SU-DHL-6 (cell line): Measurements from ENCODE around the gene TIE1.

Experiments
- H2AFZ ChIP-seq: fragments of 200-600 bp; sonication (generic); 2 replicates; pipeline ENCODE4 v1.6.1; 2014; ENCODE audit warnings: low read depth, mild to moderate bottlenecking, moderate library complexity, mixed read lengths, antibody characterized with exemption, low read length; ENCODE audit not compliant: severe bottlenecking
- H3F3A ChIP-seq: fragments of 200-600 bp; shearing (Covaris generic); 2 replicates; pipeline ENCODE4 v1.6.0; 2016; ENCODE audit warnings: antibody characterized with exemption, mild to moderate bottlenecking; ENCODE audit not compliant: insufficient read depth
- H3K27ac ChIP-seq: fragments of 200-600 bp; sonication (generic); 2 replicates; pipeline ENCODE4 v1.5.1; 2016; ENCODE audit warnings: low read depth, mild to moderate bottlenecking, low read length, moderate library complexity, mixed read lengths
- H3K27me3 ChIP-seq: fragments of 200-600 bp; sonication (generic), shearing (Covaris generic); 2 replicates; pipeline ENCODE4 v1.6.0; 2014; ENCODE audit warnings: mild to moderate bottlenecking, low read length
- H3K36me3 ChIP-seq: fragments of 200-600 bp; sonication (generic); 2 replicates; pipeline ENCODE4 v1.6.1; 2014; ENCODE audit warnings: mild to moderate bottlenecking, low read length, mixed read lengths
- H3K4me2 ChIP-seq: fragments of 300-600, 200-600 bp; shearing (Covaris generic), sonication (generic); 2 replicates; pipeline ENCODE4 v1.6.0; 2014; ENCODE audit warnings: low read length, low read depth, mild to moderate bottlenecking; ENCODE audit not compliant: poor library complexity, severe bottlenecking
- H3K4me3 ChIP-seq: fragments of 200-600 bp; sonication (generic); 2 replicates; pipeline ENCODE4 v1.5.1; 2014; ENCODE audit warnings: antibody characterized with exemption, low read length, mild to moderate bottlenecking, mixed read lengths; ENCODE audit not compliant: insufficient read depth, poor library complexity, severe bottlenecking
- H3K79me2 ChIP-seq: fragments of 200-600 bp; sonication (generic); 2 replicates; pipeline ENCODE4 v1.6.1; 2014; ENCODE audit warnings: mild to moderate bottlenecking, low read length, moderate library complexity; ENCODE audit not compliant: insufficient read depth
- H3K9ac ChIP-seq: fragments of 200-600 bp; sonication (generic); 2 replicates; pipeline ENCODE4 v1.7.0; 2014; ENCODE audit warnings: mild to moderate bottlenecking, low read length
- H3K9me2 ChIP-seq: fragments of 200-600 bp; sonication (generic); replicated peaks from 2 replicates; pipeline ENCODE4 v1.6.1; 2014; ENCODE audit warnings: low read length; ENCODE audit not compliant: insufficient read depth
- H3K9me3 ChIP-seq: fragments of 200-600 bp; sonication (generic); 2 replicates; pipeline ENCODE4 v1.6.1; 2014; ENCODE audit warnings: low read length, mixed read lengths; ENCODE audit not compliant: insufficient read depth
- H4K20me1 ChIP-seq: fragments of 200-600 bp; sonication (generic); 2 replicates; pipeline ENCODE4 v1.6.1; 2014; ENCODE audit warnings: low read depth, mild to moderate bottlenecking, antibody characterized with exemption, low read length, moderate library complexity, mixed read lengths
- CTCF ChIP-seq: fragments of 200-600 bp; sonication (generic); IDR thresholded peaks from one replicate; pipeline ENCODE4 v1.5.1; 2017; ENCODE audit warnings: antibody characterized with exemption, mild to moderate bottlenecking, low read length, moderate library complexity; ENCODE audit not compliant: insufficient read depth, poor library complexity, severe bottlenecking
- EZH2phosphoT487 ChIP-seq: fragments of 200-600 bp; sonication (generic), shearing (Covaris generic); conservative IDR thresholded peaks from 2 replicates; pipeline ENCODE4 v1.6.1; 2018; ENCODE audit warnings: mild to moderate bottlenecking, antibody characterized with exemption, low read length, moderate library complexity, mixed read lengths

TIE1 gene

GRCh38 chr1:43293896-43294760 is 6.7 kb upstream of the TIE1 start:
- H4K20me1 ChIP-seq = no peaks in the 10 kb centered on the region
- H2AFZ ChIP-seq = no peak overlapping the region
- H3F3A ChIP-seq = no peaks in the 10 kb centered on the region
- no peaks in the 10 kb centered on the region for H3K27me3 ChIP-seq
- no peak overlapping the region for H3K27ac ChIP-seq
- H3K9me3 ChIP-seq = no peaks in the 10 kb centered on the region
- no peaks in the 10 kb centered on the region for H3K36me3 ChIP-seq
- no peaks in the 10 kb centered on the region for H3K9me2 ChIP-seq
- TF ChIP-seq EZH2phosphoT487 (no peak), CTCF (no peak)
- no peaks in the 10 kb centered on the region for H3K79me2 ChIP-seq
- no peak overlapping the region for H3K9ac ChIP-seq
- H3K4me2 ChIP-seq = no peak overlapping the region
- no peak overlapping the region for H3K4me3 ChIP-seq

- H3K4me2 ChIP-seq = no peak overlapping the region
- TF ChIP-seq CTCF (no peak), EZH2phosphoT487 (no peak)
- H4K20me1 ChIP-seq = no peaks in the 10 kb centered on the region
- H3K9me3 ChIP-seq = no peaks in the 10 kb centered on the region
- H3K79me2 ChIP-seq = no peaks in the 10 kb centered on the region
- no peak overlapping the region for H3K4me3 ChIP-seq
- no peaks in the 10 kb centered on the region for H3K9me2 ChIP-seq
- no peak overlapping the region for H3K9ac ChIP-seq
- no peaks in the 10 kb centered on the region for H3K27me3 ChIP-seq
- H3K27ac ChIP-seq = no peak overlapping the region
- H3F3A ChIP-seq = no peaks in the 10 kb centered on the region
- H2AFZ ChIP-seq = no peak overlapping the region
- no peaks in the 10 kb centered on the region for H3K36me3 ChIP-seq
Observed at GRCh38 chr1:43294761-43295160, 6.0 kb upstream of the TIE1 start.

GRCh38 chr1:43296207-43296606 is 4.6 kb upstream of the TIE1 start:
- H3K9me2 ChIP-seq = no peaks in the 10 kb centered on the region
- H3F3A ChIP-seq = no peaks in the 10 kb centered on the region

More at GRCh38 chr1:43296207-43296606, 4.6 kb upstream of the TIE1 start:
- TF ChIP-seq CTCF = no peak
- no peak for TF ChIP-seq EZH2phosphoT487
- Histone ChIP-seq H2AFZ (no peak overlapping the region), H4K20me1 (no peaks in the 10 kb centered on the region), H3K4me3 (no peak overlapping the region), H3K79me2 (no peaks in the 10 kb centered on the region), H3K27me3 (no peaks in the 10 kb centered on the region), H3K9ac (no peak overlapping the region), H3K36me3 (no peaks in the 10 kb centered on the region), H3K9me3 (no peaks in the 10 kb centered on the region), H3K4me2 (no peak overlapping the region), H3K27ac (no peak overlapping the region)
